ENCODE measurements around the gene TAGLN2.
A peak's percentile ranks its signal among the peaks of the same experiment; 100 is the strongest.

TAGLN2 gene

DNA sequence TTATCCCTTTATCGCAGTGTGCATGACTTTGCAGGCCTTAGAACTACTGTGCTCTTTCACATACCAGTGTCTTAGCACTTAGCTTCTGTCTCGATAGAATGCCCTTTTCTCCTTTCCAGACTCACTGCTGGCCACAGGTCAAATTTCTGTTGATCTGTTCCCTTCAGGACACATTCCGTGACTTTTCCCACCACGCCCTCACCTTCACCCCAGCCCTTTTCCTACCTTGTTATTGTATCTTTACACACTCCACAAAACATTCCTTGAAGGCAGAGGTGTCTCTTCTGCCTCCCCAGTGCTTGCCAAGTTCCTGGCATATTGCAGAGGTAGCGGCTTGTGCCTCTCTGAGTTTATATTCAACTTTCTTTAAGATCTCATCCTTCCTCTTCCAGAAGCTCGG, 23.8 kb upstream of the TAGLN2 start:
- DNase-seq: no peak

DNA sequence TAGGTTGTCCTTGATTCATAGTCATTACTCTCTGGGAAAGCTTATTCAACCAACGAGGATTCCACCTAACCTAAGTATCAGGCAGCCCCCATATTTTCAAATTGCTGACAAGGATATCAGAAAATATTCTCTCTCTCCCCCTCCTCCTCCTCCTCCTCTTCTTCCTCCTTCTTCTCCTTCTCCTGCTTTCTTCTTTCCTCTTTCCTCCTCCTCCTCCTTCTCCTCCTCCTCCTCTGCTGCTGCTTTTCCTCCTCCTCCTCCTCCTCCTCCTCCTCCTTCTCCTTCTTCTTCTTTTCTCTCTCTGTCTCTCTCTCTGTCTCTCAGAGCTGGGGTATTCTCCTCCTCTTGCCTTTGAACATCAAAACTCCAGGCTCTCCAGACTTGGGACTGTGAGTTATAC, 22.6 kb upstream of the TAGLN2 start:
- no peak for DNase-seq

DNA sequence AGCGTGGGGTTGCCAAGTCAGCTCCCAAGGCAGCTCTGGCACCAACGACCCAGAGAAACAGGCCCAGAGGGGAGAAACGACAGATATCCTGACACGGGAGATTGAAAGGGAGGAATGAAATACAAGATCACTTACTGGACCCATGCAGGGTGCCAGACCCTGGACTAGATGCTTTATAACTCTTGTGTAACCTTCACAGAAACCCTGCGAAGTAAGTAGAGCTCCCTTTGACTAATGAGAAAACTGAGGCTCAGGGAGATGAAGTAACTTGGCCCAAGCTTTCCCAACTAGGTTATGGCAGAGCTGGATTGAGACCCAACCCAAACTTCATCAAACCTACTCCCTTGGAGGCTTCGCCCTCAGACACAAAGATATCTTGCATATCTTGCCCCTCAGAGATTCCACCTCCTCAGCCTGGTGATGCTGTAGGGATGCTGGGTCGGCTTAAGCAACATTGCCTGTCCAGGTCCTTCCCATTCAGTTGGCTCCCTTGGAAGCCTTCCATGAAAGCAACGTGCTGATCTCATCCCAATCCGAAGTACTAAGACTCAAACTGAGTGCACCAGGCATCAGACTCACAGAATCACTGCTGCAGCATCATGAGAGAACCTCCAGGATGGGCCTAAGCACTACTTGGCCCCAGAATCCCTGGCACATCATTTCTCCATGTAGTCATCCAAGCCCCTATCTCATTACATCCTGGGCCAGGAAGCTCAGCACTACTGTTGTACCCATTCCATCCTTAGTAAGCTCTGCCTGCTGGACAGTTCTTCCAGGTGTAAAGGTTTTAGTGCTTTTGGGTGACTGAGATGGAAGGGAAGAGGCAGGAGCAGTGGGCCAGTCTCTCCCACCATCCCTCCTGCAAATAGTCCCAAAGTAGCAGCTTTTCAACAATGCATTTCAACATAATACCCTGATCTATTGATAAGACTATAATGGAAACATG, 21.2 kb upstream of the TAGLN2 start:
- DNase-seq: no peak

DNA sequence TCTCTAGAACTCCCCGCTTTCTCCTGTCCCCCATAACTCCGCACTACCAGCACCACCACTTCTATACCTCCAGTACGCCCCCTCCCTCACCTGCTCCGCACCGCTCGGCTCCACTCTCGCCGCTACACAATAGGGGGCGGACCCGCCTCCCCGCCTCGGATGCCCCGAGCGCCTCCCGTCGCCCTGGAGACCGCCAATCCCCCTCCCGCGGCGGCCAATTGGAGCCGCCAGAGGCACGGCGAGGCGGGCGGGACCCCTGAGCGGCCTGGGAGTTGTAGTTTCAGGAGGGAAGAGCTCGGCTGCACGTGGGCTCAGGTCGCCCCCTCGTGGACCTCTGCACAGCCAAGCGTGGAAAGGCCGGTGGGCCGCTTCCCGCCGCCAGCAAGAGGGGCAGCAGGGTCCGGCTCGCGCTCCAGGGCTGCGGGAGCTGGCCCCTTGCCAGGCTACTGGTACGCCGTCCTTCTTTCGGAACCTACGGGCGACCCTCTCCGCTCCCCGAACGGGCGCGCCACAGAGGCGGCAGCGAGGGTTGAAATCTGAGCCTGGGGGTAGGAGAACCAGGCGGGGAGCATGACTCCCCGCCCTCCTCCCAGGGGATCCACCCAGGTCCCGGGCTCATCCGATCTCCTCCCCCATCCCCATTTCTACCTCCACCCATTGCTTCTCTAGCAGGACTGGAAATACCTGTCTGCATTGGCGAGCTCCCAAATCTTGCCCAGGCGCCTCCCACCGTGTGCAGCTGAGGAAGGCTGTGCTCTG, 20.4 kb upstream of the TAGLN2 start, which contains the start of gene IGSF9:
Gene IGSF9, minus strand, starts transcription at position 131 of the 759 bp plus-strand sequence. CDS start 2,159 bp downstream, outside the sequence.
- peak; percentile 97 for DNase-seq

DNA sequence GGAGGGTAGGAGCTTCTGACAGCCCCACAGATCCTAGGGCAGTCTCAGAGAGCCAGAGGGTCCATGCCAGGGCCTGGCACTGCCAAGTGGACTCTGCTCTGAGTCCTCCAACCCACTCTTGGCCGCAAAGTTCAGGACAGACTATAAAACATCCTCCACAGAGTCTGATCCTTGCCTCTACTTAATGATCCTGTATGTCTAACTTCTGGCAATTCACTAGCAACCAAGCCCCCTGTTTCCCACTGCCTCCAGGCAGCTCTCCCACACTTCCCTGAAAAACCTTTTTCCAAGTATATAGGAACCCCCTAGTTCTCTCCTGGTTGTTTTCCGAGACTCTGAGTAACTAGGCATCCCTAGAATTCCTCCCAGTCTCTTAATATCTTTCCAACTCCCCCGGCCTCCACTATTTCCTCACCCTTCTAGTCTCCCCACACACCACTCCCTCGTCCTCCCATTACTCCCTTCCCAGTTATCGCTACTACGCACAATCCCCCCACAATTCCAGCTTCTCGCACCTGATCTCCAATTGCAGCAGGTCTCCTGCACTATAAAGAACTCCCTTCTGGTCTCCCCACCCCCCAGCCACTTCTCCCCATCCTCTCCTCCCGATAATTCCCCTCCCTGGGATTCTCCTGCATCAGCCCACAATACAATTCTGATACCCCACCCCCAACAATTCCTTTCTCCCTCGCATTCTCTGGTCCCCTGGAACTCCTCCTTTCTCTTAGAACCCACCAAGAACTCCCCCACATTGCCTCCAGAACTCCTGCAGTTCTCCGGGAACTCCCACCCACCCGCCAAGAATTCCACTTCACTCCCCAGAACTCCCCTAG, 19.5 kb upstream of the TAGLN2 start:
- peak; percentile 77 for DNase-seq

DNA sequence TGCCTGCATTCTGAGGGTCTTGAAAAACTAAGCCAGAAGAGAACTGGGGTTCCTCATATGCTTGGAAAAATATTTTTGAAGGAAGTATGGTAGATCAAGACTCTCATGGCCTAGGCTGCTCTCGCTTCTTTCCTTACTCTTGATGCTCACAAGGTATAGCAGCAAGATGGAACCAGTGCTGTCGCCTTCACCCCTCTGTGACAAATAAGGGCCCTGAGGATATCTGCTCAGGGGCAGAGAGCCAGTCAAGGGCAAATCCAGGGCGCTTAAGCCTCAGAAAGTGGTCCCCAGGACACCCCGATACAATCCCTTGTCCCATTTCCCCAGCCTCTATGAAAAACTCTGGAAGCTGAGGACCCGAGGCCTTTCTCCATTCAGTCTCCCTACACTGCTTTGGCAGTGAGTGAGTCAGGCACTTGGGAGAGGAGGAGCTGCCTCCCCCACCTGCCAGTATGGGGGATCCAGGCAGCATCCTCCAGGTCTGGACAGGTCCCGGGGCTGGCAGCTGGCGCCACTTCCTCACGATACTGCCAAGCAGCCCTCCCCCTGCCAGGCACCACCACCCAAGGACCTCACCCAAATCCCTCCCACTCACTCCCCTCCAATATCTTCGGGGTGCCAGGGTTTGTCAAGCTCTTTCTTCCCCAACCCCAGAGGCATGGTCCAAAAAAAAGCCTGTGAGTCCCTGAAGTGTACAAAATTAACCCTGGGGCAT, 18.8 kb upstream of the TAGLN2 start:
- DNase-seq: peak; percentile 95

DNA sequence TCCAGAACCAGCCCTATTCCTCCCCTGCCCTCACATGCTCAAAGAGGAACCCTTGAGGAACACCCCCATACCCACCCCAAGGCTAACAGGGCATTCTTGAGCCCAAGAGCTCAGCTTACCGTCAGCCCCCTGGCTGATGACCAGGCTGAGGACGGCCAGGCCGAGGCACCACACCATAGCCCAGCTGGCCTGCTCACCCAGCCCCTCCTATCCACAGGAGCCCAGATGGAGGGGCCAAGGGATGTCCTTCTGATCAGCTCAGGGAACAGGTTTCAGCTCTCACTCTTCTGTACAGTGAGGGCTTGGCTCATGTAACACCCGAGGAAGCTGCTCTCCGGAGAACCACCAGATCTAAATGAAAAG, 18.0 kb upstream of the TAGLN2 start:
- DNase-seq: no peak

DNA sequence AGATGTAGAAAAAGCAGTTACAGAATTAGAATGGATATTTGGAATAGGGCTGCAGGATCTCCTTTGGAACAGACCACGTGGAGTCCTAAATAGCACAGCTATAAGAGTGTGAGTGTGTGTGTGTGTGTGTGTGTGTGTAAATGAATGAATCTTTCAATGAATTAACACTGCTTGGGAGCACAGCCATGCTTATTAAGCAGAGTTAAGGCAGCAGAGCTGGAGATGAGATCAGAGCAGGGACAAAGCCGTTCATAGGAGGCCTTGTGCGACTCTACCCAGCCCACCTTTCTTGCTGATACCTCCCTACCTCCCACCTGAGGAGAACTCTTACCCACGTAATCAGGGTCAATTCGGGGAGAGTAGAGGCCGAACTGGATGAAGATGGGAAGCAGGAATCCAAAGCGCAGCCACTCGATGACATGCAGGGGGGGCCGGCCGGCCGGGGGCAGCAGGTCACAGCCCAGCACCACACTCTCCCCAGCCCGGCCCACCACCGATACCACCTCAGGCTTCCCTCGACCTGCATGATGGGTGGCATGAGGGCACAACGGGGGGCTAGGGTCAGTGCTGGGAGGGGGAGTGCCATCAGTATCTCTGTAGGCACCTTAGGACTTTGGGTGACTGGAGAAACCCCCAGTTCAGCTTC, 17.4 kb upstream of the TAGLN2 start:
- DNase-seq: peak; percentile 19

DNA sequence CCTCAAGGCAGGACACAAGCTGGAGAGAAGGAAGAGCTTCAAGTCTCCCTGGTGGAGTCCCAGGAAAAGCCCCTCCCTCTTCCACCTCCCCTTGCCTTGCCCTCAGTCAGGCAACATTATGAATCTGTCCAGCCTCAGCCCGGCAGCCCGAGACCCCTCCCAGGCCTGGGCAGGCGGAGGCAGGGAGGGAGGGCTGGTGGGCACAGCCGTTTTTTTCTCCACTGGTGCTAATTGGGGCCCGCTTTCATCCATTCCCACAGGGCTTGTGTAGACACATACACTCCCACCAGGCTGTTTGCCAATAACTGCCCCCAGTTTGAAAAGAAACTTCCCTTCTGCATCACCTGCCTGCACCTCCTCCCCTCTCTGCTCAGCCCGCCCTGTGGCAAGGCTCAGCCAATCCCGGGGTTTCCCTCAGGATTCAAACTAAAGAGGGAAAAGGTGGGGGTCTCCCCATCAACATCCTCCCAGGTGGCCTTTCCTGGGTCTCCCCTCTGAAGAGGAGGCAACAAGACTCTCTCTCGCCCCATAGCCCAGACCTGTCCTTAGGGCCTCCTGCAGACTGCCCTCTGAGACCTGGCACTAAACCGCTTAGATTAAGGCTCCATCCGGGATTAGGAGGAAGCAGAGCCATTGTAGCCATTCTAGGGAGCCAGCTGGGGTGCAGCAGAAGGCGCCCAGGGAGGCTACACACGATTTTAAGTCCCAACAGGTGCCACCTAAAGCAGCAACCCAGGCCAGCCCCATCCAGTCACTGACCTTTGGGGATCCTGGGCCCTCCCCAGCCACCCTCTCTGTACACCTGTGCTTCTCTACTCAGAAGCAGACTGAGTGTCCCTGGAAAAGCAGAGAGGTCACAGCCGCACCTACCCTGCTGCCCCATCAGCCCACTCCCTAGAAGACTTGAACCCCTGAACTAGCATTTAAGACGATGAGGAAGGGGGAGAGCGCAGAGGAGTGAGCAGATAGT, 16.6 kb upstream of the TAGLN2 start:
- peak; percentile 98 for DNase-seq

DNA sequence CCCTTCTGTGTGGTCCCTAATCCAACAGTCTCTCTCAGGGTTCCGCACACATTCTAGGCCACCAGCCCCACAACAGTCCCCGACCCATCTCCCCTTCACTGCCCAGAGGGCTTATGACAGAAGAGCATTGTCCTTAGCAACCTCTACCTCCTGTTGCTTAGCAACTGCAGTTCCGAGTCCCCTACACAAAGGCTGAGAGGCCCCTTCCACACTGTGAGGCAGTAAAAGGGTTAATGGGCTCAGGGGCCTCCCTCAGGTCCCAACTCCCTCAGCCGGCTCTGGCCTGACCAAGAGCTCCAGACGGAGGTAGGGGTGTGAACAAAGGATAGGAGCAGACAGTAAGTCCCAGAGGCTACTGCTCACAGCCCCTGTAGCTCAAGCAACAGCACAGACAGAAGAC, 15.8 kb upstream of the TAGLN2 start:
- peak; percentile 40 for DNase-seq

DNA sequence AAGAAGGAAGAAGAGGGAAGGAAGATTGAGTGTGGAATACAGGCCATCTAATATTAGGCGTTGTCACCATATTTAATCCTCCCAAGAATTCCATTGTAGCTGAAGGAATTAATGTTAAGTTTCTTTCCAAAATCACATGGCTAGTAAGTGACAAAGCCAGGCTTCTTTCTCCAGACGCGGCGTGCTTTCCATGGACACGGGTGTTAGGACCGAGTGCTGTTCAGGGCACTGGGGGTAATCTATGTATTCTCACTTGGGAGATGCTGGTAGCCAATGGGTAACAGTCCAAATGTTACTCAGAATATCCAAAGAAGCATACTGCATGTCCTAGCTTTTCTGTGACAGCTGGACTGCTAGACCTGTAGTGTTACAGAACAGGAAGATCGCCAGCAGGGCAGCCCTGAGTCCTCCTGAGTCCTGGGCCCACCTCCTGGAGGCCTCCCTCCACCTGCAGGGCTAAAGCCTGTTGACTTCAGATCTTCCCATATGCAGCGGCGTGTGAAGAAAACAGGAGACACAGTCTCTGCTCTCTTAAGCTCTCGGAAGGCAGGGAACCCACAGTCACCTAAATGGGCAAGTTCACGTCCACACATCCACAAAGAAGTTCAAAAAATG, 14.8 kb upstream of the TAGLN2 start:
- no peak for DNase-seq

DNA sequence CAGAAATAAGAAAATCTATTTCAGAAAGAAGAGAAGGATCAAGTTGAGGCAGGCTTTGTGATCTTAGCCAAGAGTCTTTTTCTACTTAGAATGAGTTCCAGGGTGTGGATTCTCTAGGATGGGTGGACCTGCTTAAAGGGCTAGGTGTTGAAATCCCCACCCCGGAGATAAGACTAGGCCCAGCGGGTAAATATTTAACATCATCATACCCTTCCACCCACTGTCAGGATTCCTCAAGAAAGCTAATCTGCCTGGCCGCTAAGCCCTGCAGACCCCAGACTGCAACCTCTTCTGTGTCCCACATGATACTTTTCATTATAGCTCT, 14.3 kb upstream of the TAGLN2 start:
- no peak for DNase-seq

DNA sequence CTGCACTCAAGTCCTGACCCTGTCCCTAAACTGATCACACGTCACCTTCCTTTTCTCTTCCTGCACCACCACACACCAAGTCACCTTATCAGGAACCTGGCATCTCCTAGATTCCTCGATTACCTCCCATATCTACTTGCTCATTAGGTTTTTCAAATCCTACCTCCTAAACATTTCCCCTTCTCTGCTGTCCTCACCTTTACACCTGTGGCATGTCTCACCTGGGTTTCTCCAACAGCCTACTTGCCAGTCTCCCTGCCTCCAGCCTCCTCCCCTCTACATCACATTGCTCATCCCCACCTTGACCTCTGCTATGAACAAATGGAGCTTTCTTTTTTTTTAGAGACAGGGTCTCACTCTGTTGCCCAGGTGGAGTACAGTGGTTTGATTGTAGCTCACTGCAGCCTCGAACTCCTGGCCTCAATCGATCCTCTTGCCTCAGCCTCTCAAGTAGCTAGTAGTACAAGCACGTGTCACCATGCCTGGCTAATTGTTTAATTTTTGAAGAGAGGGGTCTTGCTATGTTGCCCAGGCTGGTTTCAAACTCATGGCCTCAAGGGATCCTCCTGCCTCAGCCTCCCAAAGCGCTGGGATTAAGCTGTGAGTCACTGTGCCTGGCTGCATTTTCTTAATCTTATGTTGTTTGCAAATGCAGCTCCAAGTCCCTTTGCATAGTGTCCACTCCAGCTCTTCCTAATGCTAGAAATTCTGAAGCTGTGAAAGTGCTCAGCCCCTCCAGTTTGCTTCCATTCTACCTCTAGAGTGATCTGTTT, 13.8 kb upstream of the TAGLN2 start:
- no peak for DNase-seq

DNA sequence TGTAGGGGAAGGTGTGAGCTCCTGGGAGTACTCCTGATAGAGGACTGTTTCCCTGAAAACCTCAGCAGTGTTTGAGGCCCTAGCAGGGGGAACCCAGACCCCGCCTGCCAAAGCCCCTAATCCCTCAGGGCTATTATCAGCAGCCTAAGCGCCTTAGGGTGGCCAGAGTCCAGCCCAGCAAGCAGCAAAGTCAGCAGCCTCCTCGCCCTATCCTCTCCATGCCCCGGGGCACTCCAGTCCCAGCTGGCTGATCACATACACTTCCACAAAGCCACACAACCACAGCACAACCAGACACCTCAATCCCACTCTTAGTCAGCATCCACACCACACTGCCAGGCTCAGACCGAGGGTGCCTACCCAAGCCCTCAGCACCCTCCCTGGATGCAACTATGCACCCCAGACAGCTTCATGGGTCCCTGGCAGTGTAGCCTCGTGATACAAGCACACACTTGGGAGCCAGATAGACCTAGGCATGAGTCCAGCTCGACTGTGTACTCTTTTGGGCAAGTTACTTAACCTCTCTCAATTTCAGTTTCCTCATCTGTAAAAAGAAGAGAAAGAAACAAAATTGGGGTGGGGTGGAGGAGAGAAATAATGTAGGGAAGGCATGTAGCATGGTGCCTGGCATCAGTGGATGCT, 13.0 kb upstream of the TAGLN2 start:
- no peak for DNase-seq

DNA sequence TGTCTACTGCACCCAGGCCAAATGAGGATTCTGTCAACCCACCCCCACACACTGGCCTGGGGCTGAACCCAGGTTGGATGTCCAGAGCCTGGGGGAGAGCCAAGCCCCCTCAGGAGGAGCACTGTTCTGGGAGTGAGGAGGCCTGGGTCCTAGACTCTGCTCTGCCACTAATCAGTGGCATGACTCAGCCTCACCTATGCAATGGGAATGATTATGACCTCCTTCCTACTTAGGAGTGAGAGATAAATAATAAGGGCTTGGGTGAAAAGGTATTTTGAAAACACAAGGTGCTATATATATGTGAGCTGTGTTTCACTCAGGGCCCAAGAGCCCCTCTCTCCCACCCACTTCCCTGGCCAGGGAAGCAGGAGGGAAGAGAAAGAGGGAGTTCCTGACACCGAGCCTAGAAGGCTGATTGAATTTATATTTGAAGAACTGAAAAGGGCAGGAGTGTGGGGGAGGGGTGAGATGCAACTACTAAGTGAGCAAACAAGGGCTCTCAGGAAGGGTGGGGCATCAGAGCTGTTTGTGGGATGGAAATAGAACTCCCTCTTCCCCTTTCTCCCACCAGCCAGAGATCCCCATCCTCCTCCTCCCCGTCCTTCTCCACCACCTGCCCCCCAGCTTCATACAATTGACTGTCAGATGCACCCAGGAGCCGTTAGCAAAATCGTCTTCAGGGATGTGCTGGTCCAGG, 11.9 kb upstream of the TAGLN2 start:
- peak; percentile 8 for DNase-seq

DNA sequence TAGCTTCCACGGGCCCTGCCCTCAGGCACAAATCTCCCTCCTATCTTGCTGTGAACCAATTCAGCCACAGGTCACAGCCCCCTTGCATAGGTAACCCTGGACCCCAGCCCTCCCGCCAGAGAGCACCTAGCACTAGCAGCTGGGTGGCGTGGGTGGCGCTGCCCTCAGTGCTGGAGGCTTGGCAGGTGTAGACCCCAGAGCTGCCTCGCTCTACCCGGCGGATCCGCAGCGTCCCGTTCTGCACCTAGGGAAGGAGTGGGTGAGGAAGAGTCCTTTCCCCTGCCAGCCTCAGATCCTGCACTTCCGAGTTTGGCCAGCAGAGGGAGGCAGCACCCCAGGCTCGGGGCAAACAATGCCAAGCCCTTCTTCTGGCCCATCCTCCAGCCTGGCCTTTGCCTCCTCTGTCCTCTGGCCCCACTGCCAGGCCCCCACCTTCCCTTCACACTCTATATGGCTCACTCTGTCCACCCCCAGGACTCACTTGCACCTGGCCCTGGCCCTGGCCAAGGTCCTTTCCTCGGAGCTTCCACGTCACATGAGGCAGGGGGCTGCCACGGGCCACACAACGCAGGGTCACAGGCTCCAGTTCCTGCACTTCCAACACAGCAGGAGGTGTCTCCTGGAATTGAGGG, 11.1 kb upstream of the TAGLN2 start:
- DNase-seq: peak; percentile 24

DNA sequence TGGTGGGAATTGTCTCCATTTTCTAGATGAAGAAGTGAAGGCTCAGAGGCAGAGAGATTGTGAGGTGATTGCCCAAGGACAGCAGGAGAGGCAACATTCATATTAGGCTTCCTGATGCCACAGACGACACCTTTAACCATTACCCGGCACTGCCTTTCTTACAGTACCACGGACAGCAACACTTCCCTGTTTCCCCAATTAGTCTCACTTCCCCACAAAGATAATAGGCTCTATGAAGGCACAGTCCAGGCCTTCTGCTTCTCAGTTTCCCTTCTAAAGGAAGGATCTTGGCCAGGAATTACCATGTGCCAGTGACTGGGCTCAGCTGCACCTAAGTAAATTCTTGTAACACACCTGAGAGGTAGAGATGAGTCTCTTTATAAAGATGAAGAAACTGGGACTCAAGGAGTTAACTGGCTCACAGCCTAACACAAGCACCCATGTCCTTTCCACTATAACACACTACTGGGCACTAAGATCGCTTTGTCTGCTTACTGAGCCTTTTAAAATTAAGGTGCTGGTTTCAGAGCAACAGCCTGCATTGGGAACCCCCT, 10.5 kb upstream of the TAGLN2 start:
- DNase-seq: no peak

DNA sequence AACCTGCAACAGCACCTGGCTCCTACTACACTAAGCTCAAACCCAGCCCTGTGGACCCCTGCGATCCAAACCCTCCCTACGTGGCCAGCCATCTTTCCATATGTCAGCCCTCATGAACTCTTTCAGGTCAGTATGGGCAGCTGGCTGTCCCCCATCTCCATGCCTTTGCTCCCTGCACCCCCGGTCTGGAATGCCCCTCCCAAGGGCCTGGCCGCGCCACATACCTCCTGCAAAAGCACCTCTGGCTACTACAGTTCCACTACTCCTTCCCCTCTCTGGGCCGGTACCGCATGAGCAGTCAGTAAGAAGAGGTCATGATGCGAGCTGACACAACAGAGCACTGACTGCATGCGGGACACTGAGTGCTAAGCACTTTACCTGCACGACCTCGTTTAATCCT, 10.0 kb upstream of the TAGLN2 start:
- DNase-seq: no peak
